ENCODE data around the gene NHLH1.

DNA sequence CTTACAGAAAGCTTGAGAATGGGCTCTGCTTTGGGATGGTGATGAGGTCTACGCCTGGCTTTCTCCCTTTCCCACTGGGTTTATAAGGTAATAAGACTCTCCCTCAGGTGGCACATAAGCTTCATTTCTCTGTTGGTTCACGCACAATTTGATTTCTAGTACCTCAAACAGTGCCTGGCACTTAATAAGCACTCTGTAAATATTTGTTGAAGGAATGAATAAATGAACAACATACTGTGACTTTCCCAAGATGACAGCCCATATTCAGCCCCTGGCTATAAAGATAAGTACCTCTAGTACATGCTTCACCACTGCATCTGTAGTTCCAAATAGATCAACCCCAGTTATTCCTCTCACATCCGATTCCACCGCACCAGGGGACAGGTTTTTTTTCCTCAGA is 41.6 kb upstream of the NHLH1 start:
- TF ChIP-seq POLR2AphosphoS5 (IDR thresholded peaks at IDR 0.05; ENCODE audit: low read depth) (no peak), CTCF (IDR thresholded peaks at IDR 0.05; ENCODE audit: insufficient read depth, low read length) (no peak), GABPA (IDR thresholded peaks at IDR 0.05; ENCODE audit: low read depth) (no peak)

All from HL-60 (cell line).